Stimulated activated CD4-positive, alpha-beta T cell treated with anti-CD3 and anti-CD28 coated beads, Interleukin-15, amount 100 ng/mL, for 24 hours (primary cell): ENCODE measurements around the gene WDR45B.

ENCODE experiments used
- DNase-seq: peaks from one replicate; pipeline ENCODE4 v3.0.0-alpha.2; 2020

Gene WDR45B

GRCh38 chr17:82648165-82648668 is at the start of gene WDR45B:
WDR45B (minus strand) TSS chr17:82648444; CDS start chr17:82648340, 104 bp downstream.
- peak; percentile 94 for DNase-seq

GRCh38 chr17:82697808-82698064 is 49.5 kb upstream of the WDR45B start:
- no peak for DNase-seq

GRCh38 chr17:82696916-82697807 is 48.9 kb upstream of the WDR45B start:
- peak; percentile 41 for DNase-seq

- DNase-seq: no peak
Observed at GRCh38 chr17:82696259-82696658, 48.0 kb upstream of the WDR45B start.

- DNase-seq: no peak
Observed at GRCh38 chr17:82694647-82695046, 46.4 kb upstream of the WDR45B start.

GRCh38 chr17:82693168-82693867 is 45.1 kb upstream of the WDR45B start:
- no peak for DNase-seq

GRCh38 chr17:82692268-82692667 is 44.0 kb upstream of the WDR45B start:
- no peak for DNase-seq

GRCh38 chr17:82691714-82692113 is 43.5 kb upstream of the WDR45B start:
- no peak for DNase-seq

GRCh38 chr17:82690786-82691489 is 42.7 kb upstream of the WDR45B start:
- no peak for DNase-seq

- no peak for DNase-seq
Observed at GRCh38 chr17:82689077-82689476, 40.8 kb upstream of the WDR45B start.

- DNase-seq: no peak
Observed at GRCh38 chr17:82687871-82688270, 39.6 kb upstream of the WDR45B start.

GRCh38 chr17:82687375-82687861 is 39.2 kb upstream of the WDR45B start:
- no peak for DNase-seq

- DNase-seq: no peak
Observed at GRCh38 chr17:82686366-82687324, 38.4 kb upstream of the WDR45B start.

GRCh38 chr17:82685291-82685690 is 37.0 kb upstream of the WDR45B start:
- DNase-seq: no peak

GRCh38 chr17:82684228-82684841 is 36.1 kb upstream of the WDR45B start:
- no peak for DNase-seq

GRCh38 chr17:82683534-82683933 is 35.3 kb upstream of the WDR45B start:
- DNase-seq: no peak

- DNase-seq: no peak
Observed at GRCh38 chr17:82681547-82681946, 33.3 kb upstream of the WDR45B start.

- no peak for DNase-seq
Observed at GRCh38 chr17:82679586-82680465, 31.6 kb upstream of the WDR45B start.

GRCh38 chr17:82678265-82678891 is 30.1 kb upstream of the WDR45B start:
- no peak for DNase-seq

GRCh38 chr17:82677353-82677925 is 29.2 kb upstream of the WDR45B start:
- no peak for DNase-seq
